ENCODE data around the gene C1QTNF1.

The C1QTNF1 gene

DNA sequence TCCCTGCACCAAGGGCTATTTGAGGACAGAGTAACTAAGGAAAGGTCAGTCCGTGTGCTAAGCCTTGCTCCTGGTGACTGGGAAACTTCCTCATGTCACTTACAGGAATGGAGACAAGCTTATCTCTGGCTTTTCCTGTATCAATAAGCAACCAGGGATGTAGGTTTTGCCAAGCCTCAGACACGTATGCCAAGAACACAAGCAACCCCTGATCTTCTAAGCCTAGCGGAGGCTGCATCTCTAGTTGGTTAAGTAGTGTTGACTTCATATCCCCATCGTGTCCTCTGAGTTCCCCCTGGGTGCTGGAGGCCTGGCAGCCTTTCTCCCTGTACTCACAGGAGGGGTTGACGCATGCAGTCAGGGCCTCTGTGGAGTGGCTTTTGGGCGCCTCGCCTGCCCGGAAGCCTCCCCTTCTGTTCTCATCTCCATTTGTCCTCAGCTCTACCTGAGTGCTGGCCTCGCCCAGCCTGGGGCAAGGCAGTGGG lies 1.4 kb upstream of the C1QTNF1 start:
- no peak overlapping the region for H2BK12ac ChIP-seq (ENCODE audit: low read length)
- H3K4me1 ChIP-seq (ENCODE audit: control insufficient read depth in 1 of 2, insufficient read depth in 2 of 2, low read length in 2 of 2) = peaks cover 26 to 32% of the 10 kb centered on the region in 2 experiments
- H3K36me3 ChIP-seq (ENCODE audit: control insufficient read depth in 1 of 2, insufficient read depth in 2 of 2, low read length in 2 of 2) = no peaks in the 10 kb centered on the region
- H3K79me2 ChIP-seq (ENCODE audit: control insufficient read depth, insufficient read depth, low read length, poor library complexity) = peaks cover 2% of the 10 kb centered on the region
- peaks cover 13% of the 10 kb centered on the region for H3K27me3 ChIP-seq (ENCODE audit: insufficient read depth, low read length)
- H3K23ac ChIP-seq (ENCODE audit: low read length) = no peak overlapping the region
- H3K9ac ChIP-seq (ENCODE audit: low read length) = no peak overlapping the region
- no peak overlapping the region for H3K4me2 ChIP-seq (ENCODE audit: low read length)
- H4K8ac ChIP-seq (ENCODE audit: low read depth, low read length) = no peak overlapping the region
- no peak overlapping the region for H3K14ac ChIP-seq (ENCODE audit: low read length)
- peak overlapping the region; percentile 31 for H4K91ac ChIP-seq (ENCODE audit: low read depth, low read length)
- H2AFZ ChIP-seq (ENCODE audit: insufficient read depth, low read length, poor library complexity) = no peak overlapping the region
- no peak overlapping the region for H3K18ac ChIP-seq (ENCODE audit: low read length)
- H3K79me1 ChIP-seq (ENCODE audit: low read length) = peaks cover 22% of the 10 kb centered on the region
- no peak overlapping the region for H2BK5ac ChIP-seq (ENCODE audit: low read depth, low read length, poor library complexity)
- DNase-seq = no peak
- H2BK120ac ChIP-seq (ENCODE audit: insufficient read depth, low read length, poor library complexity) = no peak overlapping the region
- no peak overlapping the region for H4K12ac ChIP-seq (ENCODE audit: low read depth, low read length)
- no peaks in the 10 kb centered on the region for H3K9me3 ChIP-seq (ENCODE audit: insufficient read depth, low read depth, low read length)
- no CpG with 5 or more reads among the region's 9 CpGs for WGBS (ENCODE audit: extremely low coverage, insufficient coverage, insufficient read length)
- no peak overlapping the region for H3K27ac ChIP-seq (ENCODE audit: low read depth, low read length)
- no peak overlapping the region for H2AK5ac ChIP-seq (ENCODE audit: low read length)
- H3K4me3 ChIP-seq (ENCODE audit: low read depth, low read length) = no peak overlapping the region
- H3K4ac ChIP-seq (ENCODE audit: low read depth, low read length) = no peak overlapping the region

GRCh38 chr17:79023180-79023705 lies 726 bp upstream of the C1QTNF1 start:
- Histone ChIP-seq H3K4me2 (ENCODE audit: low read length) (no peak overlapping the region), H3K27me3 (ENCODE audit: insufficient read depth, low read length) (peaks cover 13% of the 10 kb centered on the region), H3K23ac (ENCODE audit: low read length) (no peak overlapping the region), H3K4me3 (ENCODE audit: low read depth, low read length) (no peak overlapping the region), H2AFZ (ENCODE audit: insufficient read depth, low read length, poor library complexity) (no peak overlapping the region), H2BK12ac (ENCODE audit: low read length) (no peak overlapping the region), H3K4me1 (ENCODE audit: control insufficient read depth in 1 of 2, insufficient read depth in 2 of 2, low read length in 2 of 2) (peaks cover 24 to 33% of the 10 kb centered on the region in 2 experiments), H3K14ac (ENCODE audit: low read length) (no peak overlapping the region), H2BK5ac (ENCODE audit: low read depth, low read length, poor library complexity) (no peak overlapping the region), H4K91ac (ENCODE audit: low read depth, low read length) (peak overlapping the region; percentile 21), H4K8ac (ENCODE audit: low read depth, low read length) (peak overlapping the region; percentile 45), H3K9me3 (ENCODE audit: insufficient read depth, low read depth, low read length) (no peaks in the 10 kb centered on the region), H3K18ac (ENCODE audit: low read length) (no peak overlapping the region), H2AK5ac (ENCODE audit: low read length) (no peak overlapping the region), H4K12ac (ENCODE audit: low read depth, low read length) (no peak overlapping the region), H3K79me1 (ENCODE audit: low read length) (peaks cover 22% of the 10 kb centered on the region), H2BK120ac (ENCODE audit: insufficient read depth, low read length, poor library complexity) (no peak overlapping the region), H3K9ac (ENCODE audit: low read length) (no peak overlapping the region), H3K4ac (ENCODE audit: low read depth, low read length) (no peak overlapping the region), H3K79me2 (ENCODE audit: control insufficient read depth, insufficient read depth, low read length, poor library complexity) (peaks cover 2% of the 10 kb centered on the region), H3K27ac (ENCODE audit: low read depth, low read length) (no peak overlapping the region), H3K36me3 (ENCODE audit: control insufficient read depth in 1 of 2, insufficient read depth in 2 of 2, low read length in 2 of 2) (no peaks in the 10 kb centered on the region)
- WGBS (ENCODE audit: extremely low coverage, insufficient coverage, insufficient read length) = no CpG with 5 or more reads among the region's 12 CpGs
- no peak for DNase-seq

DNA sequence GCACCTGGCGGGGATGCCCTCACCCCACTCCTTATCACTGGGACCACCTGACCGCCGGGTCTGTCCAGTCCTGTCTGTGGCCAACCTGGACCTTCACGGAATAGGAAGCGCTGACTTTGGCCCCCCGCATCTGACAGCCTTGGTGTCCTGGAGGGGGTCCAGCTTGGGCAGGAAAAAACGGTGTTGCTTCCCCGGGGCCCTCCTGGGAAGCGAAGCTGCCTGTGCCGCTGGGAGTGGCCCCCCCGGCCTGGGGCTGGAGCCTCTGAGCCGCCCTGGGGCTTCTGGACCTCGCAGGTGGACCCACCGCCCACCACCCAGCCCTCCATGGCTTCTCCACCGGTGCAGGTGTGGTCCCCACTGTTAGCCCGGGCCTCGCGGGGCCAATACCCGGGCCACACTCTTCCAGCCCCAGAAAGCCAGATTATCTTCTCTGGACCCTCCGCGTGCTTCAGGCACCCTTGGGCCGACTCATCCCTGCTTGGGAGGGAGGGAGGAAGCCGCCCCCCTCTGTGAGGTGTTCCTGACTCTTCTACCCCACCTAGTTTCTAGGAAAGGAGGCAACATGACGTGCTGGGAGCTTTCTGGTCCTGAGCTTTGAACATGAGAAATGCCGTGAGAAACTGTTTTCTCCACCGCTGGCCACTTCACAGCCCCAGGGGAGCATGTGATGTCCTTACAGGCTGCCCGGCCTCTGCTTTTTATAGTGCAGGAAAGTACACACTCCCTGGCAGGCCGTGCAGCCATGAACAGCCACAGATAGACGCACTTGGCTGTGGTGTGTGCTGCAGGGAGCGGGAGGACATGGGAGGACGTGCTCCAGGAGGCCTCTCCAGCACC lies 1.1 kb downstream of the C1QTNF1 start:
- H3K9me3 ChIP-seq (ENCODE audit: insufficient read depth, low read depth, low read length) = no peaks in the 10 kb centered on the region
- no peak overlapping the region for H2BK5ac ChIP-seq (ENCODE audit: low read depth, low read length, poor library complexity)
- peak overlapping the region; percentile 9 for H3K18ac ChIP-seq (ENCODE audit: low read length)
- no CpG with 5 or more reads among the region's 31 CpGs for WGBS (ENCODE audit: extremely low coverage, insufficient coverage, insufficient read length)
- H2BK12ac ChIP-seq (ENCODE audit: low read length) = peak overlapping the region; percentile 23
- peaks cover 18 to 29% of the 10 kb centered on the region in 2 experiments for H3K4me1 ChIP-seq (ENCODE audit: control insufficient read depth in 1 of 2, insufficient read depth in 2 of 2, low read length in 2 of 2)
- H2AK5ac ChIP-seq (ENCODE audit: low read length) = peak overlapping the region; percentile 17
- peak overlapping the region; percentile 3 for H2AFZ ChIP-seq (ENCODE audit: insufficient read depth, low read length, poor library complexity)
- H3K23ac ChIP-seq (ENCODE audit: low read length) = no peak overlapping the region
- no peak overlapping the region for H3K4me3 ChIP-seq (ENCODE audit: low read depth, low read length)
- H3K79me2 ChIP-seq (ENCODE audit: control insufficient read depth, insufficient read depth, low read length, poor library complexity) = peaks cover 2% of the 10 kb centered on the region
- no peak overlapping the region for H3K9ac ChIP-seq (ENCODE audit: low read length)
- H3K27ac ChIP-seq (ENCODE audit: low read depth, low read length) = no peak overlapping the region
- H3K36me3 ChIP-seq (ENCODE audit: control insufficient read depth in 1 of 2, insufficient read depth in 2 of 2, low read length in 2 of 2) = no peaks in the 10 kb centered on the region
- no peak overlapping the region for H2BK120ac ChIP-seq (ENCODE audit: insufficient read depth, low read length, poor library complexity)
- no peak overlapping the region for H3K14ac ChIP-seq (ENCODE audit: low read length)
- no peak overlapping the region for H3K4ac ChIP-seq (ENCODE audit: low read depth, low read length)
- no peak overlapping the region for H4K8ac ChIP-seq (ENCODE audit: low read depth, low read length)
- no peak for DNase-seq
- no peak overlapping the region for H4K12ac ChIP-seq (ENCODE audit: low read depth, low read length)
- peak overlapping the region; percentile 66 for H3K4me2 ChIP-seq (ENCODE audit: low read length)
- H4K91ac ChIP-seq (ENCODE audit: low read depth, low read length) = no peak overlapping the region
- peaks cover 16% of the 10 kb centered on the region for H3K79me1 ChIP-seq (ENCODE audit: low read length)
- peaks cover 13% of the 10 kb centered on the region for H3K27me3 ChIP-seq (ENCODE audit: insufficient read depth, low read length)

DNA sequence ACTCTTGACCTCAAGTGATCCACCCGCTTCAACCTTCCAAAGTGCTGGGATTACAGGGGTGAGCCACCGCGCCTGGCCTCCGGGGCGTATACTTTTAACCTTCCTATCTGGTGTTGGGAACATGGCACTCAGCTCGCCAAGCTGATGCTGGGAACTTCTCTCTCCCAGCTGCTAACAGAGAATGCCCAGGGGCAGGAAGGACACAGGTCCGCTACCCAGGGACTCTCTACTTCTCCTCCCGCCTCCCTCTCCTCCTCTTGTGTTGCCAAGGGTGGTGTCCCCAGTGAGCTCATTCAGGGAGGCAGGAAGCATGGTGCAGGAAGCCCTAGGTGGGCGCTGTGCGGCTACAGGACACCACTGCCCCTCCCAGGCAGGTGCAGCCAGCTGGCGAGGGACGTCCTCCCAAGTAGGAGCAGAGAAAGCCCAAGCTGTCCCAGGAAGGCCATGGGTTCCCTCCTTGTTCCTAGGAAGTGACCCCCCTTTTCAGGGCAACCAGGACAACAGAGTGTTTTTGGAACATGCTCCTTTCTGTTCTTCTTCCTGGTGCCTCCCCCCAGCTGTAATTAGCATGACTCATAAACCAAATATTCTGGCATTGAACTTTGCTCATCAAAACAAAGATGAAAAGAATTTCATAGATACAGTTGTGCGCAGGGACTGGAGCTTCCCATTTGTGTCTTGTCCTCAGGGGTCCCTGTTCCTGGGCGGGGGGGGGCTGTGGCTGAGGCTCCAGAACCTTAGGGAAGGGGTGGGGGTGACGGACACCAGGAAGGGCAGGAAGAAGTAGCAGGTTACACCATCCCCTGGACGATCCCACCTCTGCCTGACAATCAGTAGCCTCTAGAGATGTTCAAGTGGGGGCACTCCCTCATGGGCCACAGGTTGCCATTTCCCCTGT lies 2.7 kb downstream of the C1QTNF1 start:
- Histone ChIP-seq H3K23ac (ENCODE audit: low read length) (no peak overlapping the region), H4K8ac (ENCODE audit: low read depth, low read length) (no peak overlapping the region), H3K14ac (ENCODE audit: low read length) (no peak overlapping the region), H3K79me2 (ENCODE audit: control insufficient read depth, insufficient read depth, low read length, poor library complexity) (peaks cover 2% of the 10 kb centered on the region), H2AFZ (ENCODE audit: insufficient read depth, low read length, poor library complexity) (no peak overlapping the region), H2AK5ac (ENCODE audit: low read length) (no peak overlapping the region), H3K27ac (ENCODE audit: low read depth, low read length) (no peak overlapping the region), H4K91ac (ENCODE audit: low read depth, low read length) (peak overlapping the region; percentile 12), H2BK12ac (ENCODE audit: low read length) (no peak overlapping the region), H3K9me3 (ENCODE audit: insufficient read depth, low read depth, low read length) (no peaks in the 10 kb centered on the region), H3K9ac (ENCODE audit: low read length) (no peak overlapping the region), H2BK5ac (ENCODE audit: low read depth, low read length, poor library complexity) (no peak overlapping the region), H3K18ac (ENCODE audit: low read length) (no peak overlapping the region), H3K4me1 (ENCODE audit: control insufficient read depth in 1 of 2, insufficient read depth in 2 of 2, low read length in 2 of 2) (peaks cover 18 to 29% of the 10 kb centered on the region in 2 experiments), H3K79me1 (ENCODE audit: low read length) (peaks cover 13% of the 10 kb centered on the region), H3K36me3 (ENCODE audit: control insufficient read depth in 1 of 2, insufficient read depth in 2 of 2, low read length in 2 of 2) (no peaks in the 10 kb centered on the region), H4K12ac (ENCODE audit: low read depth, low read length) (no peak overlapping the region), H3K4me3 (ENCODE audit: low read depth, low read length) (no peak overlapping the region), H3K4me2 (ENCODE audit: low read length) (no peak overlapping the region), H3K4ac (ENCODE audit: low read depth, low read length) (no peak overlapping the region), H2BK120ac (ENCODE audit: insufficient read depth, low read length, poor library complexity) (no peak overlapping the region), H3K27me3 (ENCODE audit: insufficient read depth, low read length) (peaks cover 13% of the 10 kb centered on the region)
- WGBS (ENCODE audit: extremely low coverage, insufficient coverage, insufficient read length) = no CpG with 5 or more reads among the region's 16 CpGs
- peak in 1 of 2 donors; percentile 68 for DNase-seq

All from trophoblast cell (in vitro differentiated cells and primary cell).